Panc1 (cell line): Measurements from ENCODE around the gene MYO7A. TPM values are rescaled to one million over a fixed set of nuclear protein-coding genes. Genes with fewer than 3 reads are reported as not detected.
A peak's percentile ranks its signal among the peaks of the same experiment; 100 is the strongest.

ENCODE experiments used
- ATAC-seq: fragments of 200-7000 bp; cut with Tn5 transposase; 2 replicates; pipeline ENCODE4 v1.9.1; 2020; ENCODE audit warnings: mild to moderate bottlenecking, moderate library complexity
- BruUV-seq: library from RNA; stranded (reverse); fragments of 400-500 nt; replicated peaks from 2 replicates; lab custom pipeline; 2021; lab: Mats Ljungman, UMichigan
- CTCF ChIA-PET: fragments of 300-600 bp; sonication (Branson Sonifier 250); formaldehyde crosslinking; loops from one replicate; lab custom pipeline; 2022; ENCODE audit warnings: antibody characterized with exemption; lab: Charles Lee
- POLR2A ChIA-PET: fragments of 300-600 bp; sonication (Branson Sonifier 250); formaldehyde crosslinking; loops from one replicate; lab custom pipeline; 2022; ENCODE audit warnings: antibody characterized with exemption; lab: Charles Lee
- DNase-seq: peaks from one replicate; pipeline ENCODE4 v3.0.0-alpha.2; 2010; ENCODE audit warnings: low read depth, low spot score
- H3K27ac ChIP-seq: 2 replicates; pipeline ENCODE4 v1.5.1; 2011; ENCODE audit warnings: mild to moderate bottlenecking, low read length, inconsistent platforms
- H3K27me3 ChIP-seq: fragments of 200-500 bp; sonication (Bioruptor generic); 2 replicates; pipeline ENCODE4 v1.6.0; 2014; ENCODE audit warnings: low read length, inconsistent platforms; ENCODE audit not compliant: control insufficient read depth, insufficient read depth
- H3K36me3 ChIP-seq: fragments of 200-500 bp; sonication (Bioruptor generic); 2 replicates; pipeline ENCODE4 v1.5.1; 2014; ENCODE audit warnings: inconsistent platforms, mild to moderate bottlenecking, low read length, moderate library complexity; ENCODE audit not compliant: control insufficient read depth, insufficient read depth
- H3K4me1 ChIP-seq: 2 replicates; pipeline ENCODE4 v1.5.1; 2011; ENCODE audit warnings: inconsistent platforms, mild to moderate bottlenecking, low read length, moderate library complexity; ENCODE audit not compliant: control insufficient read depth, insufficient read depth
- H3K4me3 ChIP-seq, 2 experiments: 2 replicates each; pipeline ENCODE4 v1.5.1; 2011 to 2012; ENCODE audit warnings: low read depth in 2 of 2, low read length in 2 of 2, mild to moderate bottlenecking in 2 of 2, inconsistent platforms in 1 of 2, moderate library complexity in 1 of 2
- H3K9me3 ChIP-seq: fragments of 200-500 bp; sonication (Bioruptor generic); 2 replicates; pipeline ENCODE4 v1.5.1; 2014; ENCODE audit warnings: low read depth, mild to moderate bottlenecking, inconsistent platforms, low read length, moderate library complexity; ENCODE audit not compliant: control insufficient read depth, insufficient read depth
- POLR2AphosphoS5 ChIP-seq: IDR thresholded peaks from 2 replicates; pipeline ENCODE4 v1.6.1; 2012; ENCODE audit warnings: mild to moderate bottlenecking, low read depth, low read length, moderate library complexity
- REST ChIP-seq, 2 experiments: IDR thresholded peaks; 2 replicates each; pipeline ENCODE4 v1.6.1; 2011 to 2012; ENCODE audit warnings: low read depth in 2 of 2, control low read depth in 1 of 2, low read length in 1 of 2, mild to moderate bottlenecking in 1 of 2, moderate library complexity in 1 of 2; ENCODE audit not compliant: insufficient read depth in 1 of 2
- SIN3A ChIP-seq: IDR thresholded peaks from 2 replicates; pipeline ENCODE4 v1.6.1; 2012; ENCODE audit warnings: low read depth, mild to moderate bottlenecking, low read length, moderate library complexity, borderline replicate concordance; ENCODE audit not compliant: insufficient read depth
- TCF7L2 ChIP-seq: IDR thresholded peaks from 2 replicates; pipeline ENCODE4 v1.6.1; 2011; ENCODE audit warnings: mild to moderate bottlenecking, low read depth, low read length, inconsistent platforms
- in situ Hi-C: cut with HindIII; loops from 2 replicates; pipeline ENCODE4 v1.10.0; 2016; ENCODE audit warnings: low sequenced_read_pairs, low pct_unique_long_range_greater_than_20kb
- intact Hi-C: fragments of 100-400 bp; cut with micrococcal nuclease; formaldehyde crosslinking; loops from one replicate; pipeline ENCODE4 v1.10.0; 2022; ENCODE audit not compliant: unreplicated experiment
- total RNA-seq: library from RNA; stranded (reverse); gene quantifications from one replicate; pipeline ENCODE4 v1.2.1, GENCODE V29; 2021; ENCODE audit not compliant: unreplicated experiment
- TF ChIP-seq, protein P1 (sequence below): fragments of 450-650 bp; IDR thresholded peaks from 2 replicates; pipeline ENCODE4 v1.5.1; 2017; ENCODE audit warnings: mild to moderate bottlenecking

The MYO7A gene
- total RNA-seq, 1 experiment from 2014 or later, result 1.3 TPM

GRCh38 chr11:77090373-77091111, 37.5 kb upstream of the MYO7A start:
- in situ Hi-C loops, result no loop called here
- H3K4me1 ChIP-seq, result peaks cover 18% of the 10 kb centered on the region; the same call in 1 of the 2 replicates
- ChIA-PET POLR2A (no interaction called here), CTCF (interaction anchor here (0.6 to 3.0 kb wide), 25 partner anchors 8 to 492 kb away, joined by 3 to 80 read pairs (median 6); partner anchors contain the start of gene CAPN5)
- H3K27ac ChIP-seq, result no peak overlapping the region
- H3K4me3 ChIP-seq, result no peak overlapping the region
- DNase-seq (no peak), ATAC-seq (peak; percentile 47)
- H3K27me3 ChIP-seq, result no peaks in the 10 kb centered on the region
- intact Hi-C loops, result loop anchor here (1.0 kb wide), 1 partner anchor 43 kb away; no protein-coding TSS in a partner anchor
- H3K36me3 ChIP-seq, result no peaks in the 10 kb centered on the region
- no peaks in the 10 kb centered on the region for H3K9me3 ChIP-seq
- BruUV-seq, result no TSS peak
- TF ChIP-seq, protein P1, sequence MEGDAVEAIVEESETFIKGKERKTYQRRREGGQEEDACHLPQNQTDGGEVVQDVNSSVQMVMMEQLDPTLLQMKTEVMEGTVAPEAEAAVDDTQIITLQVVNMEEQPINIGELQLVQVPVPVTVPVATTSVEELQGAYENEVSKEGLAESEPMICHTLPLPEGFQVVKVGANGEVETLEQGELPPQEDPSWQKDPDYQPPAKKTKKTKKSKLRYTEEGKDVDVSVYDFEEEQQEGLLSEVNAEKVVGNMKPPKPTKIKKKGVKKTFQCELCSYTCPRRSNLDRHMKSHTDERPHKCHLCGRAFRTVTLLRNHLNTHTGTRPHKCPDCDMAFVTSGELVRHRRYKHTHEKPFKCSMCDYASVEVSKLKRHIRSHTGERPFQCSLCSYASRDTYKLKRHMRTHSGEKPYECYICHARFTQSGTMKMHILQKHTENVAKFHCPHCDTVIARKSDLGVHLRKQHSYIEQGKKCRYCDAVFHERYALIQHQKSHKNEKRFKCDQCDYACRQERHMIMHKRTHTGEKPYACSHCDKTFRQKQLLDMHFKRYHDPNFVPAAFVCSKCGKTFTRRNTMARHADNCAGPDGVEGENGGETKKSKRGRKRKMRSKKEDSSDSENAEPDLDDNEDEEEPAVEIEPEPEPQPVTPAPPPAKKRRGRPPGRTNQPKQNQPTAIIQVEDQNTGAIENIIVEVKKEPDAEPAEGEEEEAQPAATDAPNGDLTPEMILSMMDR, result no peak
- no peak for TF ChIP-seq POLR2AphosphoS5

DNA sequence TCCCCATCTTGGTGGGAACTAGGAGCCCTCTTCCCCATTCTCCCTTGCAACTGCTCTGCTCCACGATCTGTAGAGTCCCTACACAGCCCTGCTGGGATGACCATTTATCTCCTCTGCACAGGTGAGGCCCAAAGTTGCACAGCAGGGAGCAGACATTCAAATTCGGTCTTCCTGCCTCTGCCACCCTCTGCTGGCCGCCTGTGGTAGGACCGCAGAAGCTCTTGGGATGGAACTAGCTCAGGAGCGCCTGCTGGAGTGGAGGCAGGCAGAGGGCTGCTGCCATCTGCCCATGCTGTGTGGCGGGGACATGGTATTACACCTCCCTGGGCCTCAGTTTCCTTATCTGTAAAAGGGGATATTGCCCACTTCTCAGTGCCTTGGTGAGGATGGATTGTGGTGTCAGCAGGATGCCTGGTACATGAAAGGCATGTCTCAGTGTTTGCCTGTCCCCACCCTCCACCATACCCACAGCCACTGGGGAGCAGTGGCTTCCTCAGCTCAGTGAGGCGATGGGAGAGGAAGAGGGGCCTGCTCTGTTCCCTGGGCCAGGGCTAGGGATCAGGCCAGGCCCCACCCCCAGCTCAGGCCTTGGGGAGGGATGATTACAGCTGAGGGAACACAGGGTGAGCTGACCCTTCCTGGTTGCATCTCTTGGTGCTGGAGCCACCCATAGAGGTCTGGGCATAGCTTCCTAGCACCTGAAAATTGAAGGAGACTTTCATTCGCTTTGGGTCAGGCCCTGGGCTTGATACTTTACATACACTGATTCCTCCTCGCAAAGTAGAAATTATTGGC, 36.7 kb upstream of the MYO7A start:
- H3K27ac ChIP-seq, result no peak overlapping the region
- in situ Hi-C loops, result no loop called here
- no peak for TF ChIP-seq TCF7L2
- TF ChIP-seq, protein P1, result peak; percentile 99
- no TSS peak for BruUV-seq
- DNase-seq (peak; percentile 50), ATAC-seq (peak; percentile 87)
- no peaks in the 10 kb centered on the region for H3K27me3 ChIP-seq
- CTCF ChIA-PET, result interaction anchor here (0.6 to 3.0 kb wide), 26 partner anchors 9 to 491 kb away, joined by 3 to 80 read pairs (median 6); partner anchors contain the start of gene CAPN5
- H3K4me3 ChIP-seq, result no peak overlapping the region
- no peaks in the 10 kb centered on the region for H3K36me3 ChIP-seq
- peaks cover 18% of the 10 kb centered on the region; the same call in 1 of the 2 replicates for H3K4me1 ChIP-seq
- H3K9me3 ChIP-seq, result no peaks in the 10 kb centered on the region
- POLR2A ChIA-PET, result no interaction called here
- intact Hi-C loops, result loop anchor here (1.0 kb wide), 1 partner anchor 44 kb away; no protein-coding TSS in a partner anchor

- intact Hi-C loops (no loop called here), in situ Hi-C loops (no loop called here)
- ChIA-PET CTCF (interaction anchor here (1.6 to 3.0 kb wide), 2 partner anchors 39 to 44 kb away, joined by 11 to 80 read pairs; no protein-coding TSS in a partner anchor), POLR2A (no interaction called here)
- BruUV-seq, result no TSS peak
- Histone ChIP-seq H3K4me1 (peaks cover 18% of the 10 kb centered on the region; the same call in 1 of the 2 replicates), H3K27ac (no peak overlapping the region), H3K27me3 (no peaks in the 10 kb centered on the region), H3K4me3 (no peak overlapping the region), H3K9me3 (no peaks in the 10 kb centered on the region), H3K36me3 (no peaks in the 10 kb centered on the region)
- ATAC-seq (no peak), DNase-seq (no peak)
- TF ChIP-seq REST (IDR thresholded peaks at IDR 0.05; ENCODE audit: insufficient read depth in 1 of 2, low read depth in 2 of 2, low read length in 1 of 2), result no peak
- TF ChIP-seq, protein P1, result no peak
- TF ChIP-seq POLR2AphosphoS5, result no peak
- TF ChIP-seq TCF7L2, result no peak
- no peak for TF ChIP-seq SIN3A
Measured at GRCh38 chr11:77092382-77092781, 35.7 kb upstream of the MYO7A start.
